Activated naive CD4-positive, alpha-beta T cell treated with anti-CD3 and anti-CD28 coated beads, Interleukin-2, amount 50 U/mL, for 24 hours (primary cell): ENCODE measurements around the gene PTPRD.

Experiments
- H3K27ac Mint-ChIP-seq: one replicate; pipeline ENCODE4 v1.8.0; 2021; ENCODE audit warnings: mild to moderate bottlenecking, mixed read lengths
- H3K27me3 Mint-ChIP-seq: one replicate; pipeline ENCODE4 v1.8.0; 2021; ENCODE audit warnings: mixed read lengths
- H3K36me3 Mint-ChIP-seq: one replicate; pipeline ENCODE4 v1.8.0; 2021; ENCODE audit warnings: mixed read lengths
- H3K4me1 Mint-ChIP-seq: one replicate; pipeline ENCODE4 v1.8.0; 2021; ENCODE audit warnings: mixed read lengths
- H3K4me3 Mint-ChIP-seq: one replicate; pipeline ENCODE4 v1.8.0; 2021; ENCODE audit warnings: mild to moderate bottlenecking, mixed read lengths
- H3K9me3 Mint-ChIP-seq: one replicate; pipeline ENCODE4 v1.8.0; 2021; ENCODE audit warnings: mixed read lengths

The PTPRD gene

DNA sequence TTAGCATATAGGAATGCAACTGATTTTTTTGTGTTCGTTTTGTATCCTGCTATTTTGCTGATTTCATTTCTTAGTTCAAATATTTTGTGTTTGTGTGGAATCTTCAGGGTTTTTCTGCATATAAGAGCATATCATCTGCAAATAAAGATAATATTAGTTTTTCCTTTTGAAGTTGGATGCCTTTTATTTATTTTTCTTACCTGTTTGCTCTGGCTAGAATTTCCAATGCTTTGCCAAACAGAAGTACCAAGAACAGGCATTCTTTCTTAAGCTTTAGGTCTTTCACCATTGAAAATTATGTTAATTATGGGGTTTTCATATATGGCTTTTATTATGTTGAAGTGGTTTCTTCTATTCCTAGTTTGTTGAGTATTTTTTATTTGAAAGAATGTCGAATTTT lies 2308.1 kb downstream of the PTPRD start:
- H3K4me1 Mint-ChIP-seq: no peaks in the 10 kb centered on the region
- H3K27ac Mint-ChIP-seq: no peak overlapping the region
- H3K4me3 Mint-ChIP-seq: no peak overlapping the region
- H3K36me3 Mint-ChIP-seq: peaks cover 5% of the 10 kb centered on the region
- peaks cover 27% of the 10 kb centered on the region for H3K9me3 Mint-ChIP-seq
- peaks cover 9% of the 10 kb centered on the region for H3K27me3 Mint-ChIP-seq

DNA sequence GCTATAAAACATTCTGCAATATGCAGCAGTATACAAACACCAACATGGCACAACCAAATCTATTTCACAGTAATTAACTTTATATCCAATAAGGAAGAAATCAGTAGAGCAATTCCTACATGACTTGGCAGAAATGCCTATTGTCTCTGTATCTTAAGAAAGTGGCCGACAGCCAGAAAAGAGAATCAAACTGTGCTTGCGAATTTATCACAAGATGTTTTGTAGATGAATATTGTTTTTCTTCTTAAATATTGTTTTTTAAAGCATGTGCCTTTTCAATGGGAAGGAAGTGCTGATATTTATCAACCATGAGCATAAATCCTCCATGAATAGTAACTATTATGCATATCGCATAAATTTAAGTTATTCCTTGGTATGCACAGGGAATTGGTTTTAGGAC lies 2311.5 kb downstream of the PTPRD start:
- Mint-ChIP-seq H3K36me3 (no peaks in the 10 kb centered on the region), H3K9me3 (no peaks in the 10 kb centered on the region), H3K4me3 (no peak overlapping the region), H3K27me3 (peaks cover 1% of the 10 kb centered on the region), H3K27ac (no peak overlapping the region), H3K4me1 (no peaks in the 10 kb centered on the region)

DNA sequence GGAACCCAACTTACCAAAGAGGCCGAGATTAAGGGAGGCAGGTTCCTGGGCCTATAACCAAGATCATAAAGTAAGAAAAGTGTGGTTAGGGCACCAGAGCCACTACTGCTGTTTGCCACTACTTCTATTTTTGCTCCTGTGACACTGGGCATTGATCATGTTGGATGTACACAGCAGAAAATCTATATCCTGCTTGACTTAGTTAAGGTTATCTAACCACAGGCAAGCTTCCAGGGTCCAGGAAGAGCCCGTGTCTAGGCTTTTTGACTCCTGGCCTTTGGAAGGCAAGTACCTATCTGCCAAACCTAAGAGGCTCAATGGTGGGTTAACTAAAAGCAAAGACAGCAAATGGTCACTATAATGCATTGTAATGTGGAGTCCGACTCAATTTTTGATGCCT lies 2315.8 kb downstream of the PTPRD start:
- Mint-ChIP-seq H3K4me3 (no peak overlapping the region), H3K4me1 (no peaks in the 10 kb centered on the region), H3K36me3 (no peaks in the 10 kb centered on the region), H3K9me3 (no peaks in the 10 kb centered on the region), H3K27ac (no peak overlapping the region), H3K27me3 (no peaks in the 10 kb centered on the region)

DNA sequence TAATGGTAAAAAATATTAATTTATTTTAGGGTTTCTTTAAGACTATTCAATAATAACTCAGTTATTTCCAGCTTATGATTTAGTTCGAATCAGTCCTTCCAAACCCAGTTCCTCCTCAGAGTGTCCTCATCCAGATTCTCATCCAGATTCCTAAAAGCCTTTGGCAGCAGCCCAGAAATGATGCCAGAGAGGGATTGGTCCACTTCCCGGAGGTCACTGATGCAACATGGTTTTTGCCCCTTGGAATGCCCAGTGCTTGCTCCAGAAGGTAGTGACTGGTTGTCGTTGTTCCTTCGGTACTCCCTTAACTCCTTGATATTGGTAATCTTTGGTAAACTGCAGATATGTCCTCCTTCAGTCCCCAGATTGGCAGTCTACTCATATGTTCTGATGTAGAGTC lies 2320.1 kb downstream of the PTPRD start:
- no peak overlapping the region for H3K4me3 Mint-ChIP-seq

DNA sequence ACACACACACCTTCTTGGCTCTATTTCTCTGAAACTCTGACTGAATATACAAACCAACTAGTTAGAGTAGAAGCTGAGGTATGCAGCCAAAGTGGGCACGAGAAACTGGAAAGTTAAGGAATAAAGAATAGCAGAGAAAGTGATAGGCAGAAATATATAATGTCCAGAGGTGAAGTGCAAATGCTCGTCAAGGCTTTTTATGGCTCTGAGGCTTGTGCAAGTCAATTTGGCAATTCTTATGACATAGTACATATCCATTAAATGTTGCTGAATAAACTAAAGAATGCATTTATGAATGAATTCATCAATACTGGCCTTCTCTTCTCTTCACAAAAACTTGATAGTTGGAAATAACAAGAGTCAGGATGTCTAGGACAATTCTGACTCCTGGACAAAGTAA lies 2323.1 kb downstream of the PTPRD start:
- Mint-ChIP-seq H3K36me3 (no peaks in the 10 kb centered on the region), H3K9me3 (no peaks in the 10 kb centered on the region), H3K4me3 (no peak overlapping the region), H3K27ac (no peak overlapping the region), H3K4me1 (no peaks in the 10 kb centered on the region), H3K27me3 (peaks cover 2% of the 10 kb centered on the region)

More for the DNA sequence above, 2320.1 kb downstream of the PTPRD start:
- Mint-ChIP-seq H3K4me1 (no peaks in the 10 kb centered on the region), H3K36me3 (no peaks in the 10 kb centered on the region), H3K27me3 (no peaks in the 10 kb centered on the region), H3K27ac (no peak overlapping the region), H3K9me3 (no peaks in the 10 kb centered on the region)

DNA sequence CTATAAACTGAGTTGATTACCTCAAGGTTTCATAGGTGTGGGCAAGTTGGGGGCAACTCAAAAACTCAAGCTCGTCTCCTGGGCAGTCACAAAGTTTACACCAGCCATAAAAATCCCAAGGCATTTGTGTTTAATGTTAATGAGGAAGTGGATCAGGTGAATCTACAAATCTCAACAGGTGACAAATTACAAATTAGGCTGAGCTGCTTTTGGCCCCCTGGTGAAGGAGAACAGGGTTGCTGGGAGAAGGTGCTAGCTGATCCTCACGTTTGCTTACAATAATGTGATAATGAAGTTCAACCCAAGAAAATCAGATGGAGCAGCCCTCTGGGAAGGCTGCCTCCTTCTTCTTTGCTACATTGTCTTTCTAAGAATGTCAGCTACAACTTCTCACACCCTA lies 2324.8 kb downstream of the PTPRD start:
- Mint-ChIP-seq H3K27ac (no peak overlapping the region), H3K9me3 (no peaks in the 10 kb centered on the region), H3K36me3 (no peaks in the 10 kb centered on the region), H3K4me3 (no peak overlapping the region), H3K27me3 (peaks cover 2% of the 10 kb centered on the region), H3K4me1 (no peaks in the 10 kb centered on the region)

DNA sequence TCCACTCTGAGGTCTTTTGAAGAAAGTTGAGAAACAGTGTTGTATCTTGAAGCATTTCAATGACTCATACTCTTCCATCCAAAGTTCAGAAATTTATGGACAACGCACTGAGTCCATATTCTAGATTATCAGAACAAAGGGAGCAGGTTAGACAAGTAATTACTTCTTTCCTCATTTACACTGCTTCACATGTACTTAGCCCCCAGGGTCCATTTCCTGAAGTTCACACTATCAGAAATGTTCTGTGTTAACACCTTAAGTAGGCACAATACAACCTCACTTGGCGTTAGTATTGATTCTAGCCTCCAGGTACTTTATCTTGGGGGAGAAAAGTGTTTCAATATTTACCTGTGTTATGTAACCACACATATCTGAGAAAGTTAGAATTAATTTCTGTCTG lies 2325.3 kb downstream of the PTPRD start:
- Mint-ChIP-seq H3K27me3 (peaks cover 2% of the 10 kb centered on the region), H3K4me3 (no peak overlapping the region), H3K9me3 (no peaks in the 10 kb centered on the region), H3K27ac (no peak overlapping the region), H3K4me1 (no peaks in the 10 kb centered on the region), H3K36me3 (no peaks in the 10 kb centered on the region)

DNA sequence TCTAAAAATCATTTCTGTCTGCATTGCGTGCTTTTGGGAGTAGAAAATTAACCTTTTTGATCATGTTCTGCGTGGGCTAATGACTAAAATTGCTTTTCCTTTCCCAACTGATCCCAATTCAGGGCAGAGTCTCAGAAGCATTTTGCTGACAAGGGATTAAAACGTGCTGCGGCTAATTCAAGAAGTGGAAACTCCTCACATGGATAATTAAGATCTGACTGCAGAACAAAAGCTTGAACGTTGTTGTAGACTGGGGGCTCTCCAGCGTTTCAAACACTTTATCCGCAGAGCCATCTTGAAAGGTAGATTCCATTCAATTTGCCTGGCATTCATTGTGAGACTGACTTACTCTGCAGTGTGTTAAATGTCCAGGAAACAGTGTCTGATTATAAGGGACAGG lies 2327.9 kb downstream of the PTPRD start:
- H3K36me3 Mint-ChIP-seq: no peaks in the 10 kb centered on the region
- no peak overlapping the region for H3K4me3 Mint-ChIP-seq
- no peak overlapping the region for H3K27ac Mint-ChIP-seq
- no peaks in the 10 kb centered on the region for H3K4me1 Mint-ChIP-seq
- H3K9me3 Mint-ChIP-seq: no peaks in the 10 kb centered on the region
- peaks cover 2% of the 10 kb centered on the region for H3K27me3 Mint-ChIP-seq

DNA sequence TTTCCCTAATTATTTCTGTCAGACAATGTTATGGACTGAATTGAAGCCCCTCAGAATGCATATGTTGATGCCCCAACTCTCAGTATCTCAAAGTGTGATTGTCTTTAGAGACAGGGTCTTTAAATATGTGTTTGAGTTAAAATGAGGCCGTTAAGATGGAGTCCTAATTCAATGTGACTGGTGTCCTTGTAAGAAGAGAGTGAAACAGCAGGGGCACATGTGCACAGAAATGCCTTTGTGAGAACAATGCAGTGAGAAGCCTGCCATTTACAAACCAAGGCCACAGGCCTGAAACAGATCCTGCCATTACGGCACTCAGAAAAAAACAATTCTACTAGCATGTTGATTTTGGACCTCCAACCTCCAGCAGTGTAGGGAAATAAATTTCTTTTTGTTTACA lies 2330.3 kb downstream of the PTPRD start:
- H3K4me1 Mint-ChIP-seq: no peaks in the 10 kb centered on the region
- no peaks in the 10 kb centered on the region for H3K9me3 Mint-ChIP-seq
- no peak overlapping the region for H3K4me3 Mint-ChIP-seq
- peaks cover 2% of the 10 kb centered on the region for H3K27me3 Mint-ChIP-seq
- H3K36me3 Mint-ChIP-seq: no peaks in the 10 kb centered on the region
- H3K27ac Mint-ChIP-seq: no peak overlapping the region

DNA sequence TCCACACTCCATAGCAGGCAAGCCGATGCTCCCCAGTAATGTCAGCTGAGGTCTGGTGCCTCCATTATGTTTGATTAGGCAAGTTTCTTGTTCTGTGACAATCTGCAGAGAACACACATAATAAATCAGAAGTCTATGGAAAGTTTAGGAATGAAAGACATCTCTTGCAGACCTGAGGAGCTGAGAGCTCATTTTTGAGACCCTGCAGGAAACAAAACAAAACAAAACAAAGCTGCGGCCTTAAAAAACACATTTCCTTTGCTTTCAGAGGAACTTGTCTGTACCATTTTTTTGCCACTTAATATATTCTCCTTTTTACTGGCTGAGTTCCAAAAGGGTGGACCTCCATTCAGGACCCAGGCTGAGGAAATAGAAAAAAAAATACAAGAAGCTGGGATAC lies 2332.0 kb downstream of the PTPRD start:
- Mint-ChIP-seq H3K9me3 (no peaks in the 10 kb centered on the region), H3K27me3 (no peaks in the 10 kb centered on the region), H3K4me1 (no peaks in the 10 kb centered on the region), H3K27ac (no peak overlapping the region), H3K4me3 (no peak overlapping the region), H3K36me3 (no peaks in the 10 kb centered on the region)

DNA sequence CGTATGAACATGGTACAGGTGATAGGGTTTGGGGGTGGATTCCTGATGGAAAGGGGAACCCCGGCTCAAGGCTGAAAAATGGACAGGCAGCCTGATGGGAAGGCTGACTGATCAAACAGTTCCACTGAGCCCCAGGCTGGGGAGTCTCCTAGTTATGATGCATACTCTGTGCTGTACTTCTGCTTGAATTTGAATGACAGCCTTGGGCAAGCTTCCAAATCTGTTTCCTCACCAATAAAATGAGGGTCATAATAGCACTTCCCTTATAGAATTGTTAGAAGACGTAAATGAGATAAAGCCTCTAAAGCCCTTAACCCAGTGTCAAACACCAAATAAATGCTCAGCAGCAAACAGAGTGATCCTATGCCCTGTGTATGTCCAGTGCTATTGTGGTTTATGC lies 2334.8 kb downstream of the PTPRD start:
- Mint-ChIP-seq H3K4me1 (no peaks in the 10 kb centered on the region), H3K4me3 (no peak overlapping the region), H3K36me3 (no peaks in the 10 kb centered on the region), H3K27ac (no peak overlapping the region), H3K9me3 (no peaks in the 10 kb centered on the region), H3K27me3 (no peaks in the 10 kb centered on the region)

DNA sequence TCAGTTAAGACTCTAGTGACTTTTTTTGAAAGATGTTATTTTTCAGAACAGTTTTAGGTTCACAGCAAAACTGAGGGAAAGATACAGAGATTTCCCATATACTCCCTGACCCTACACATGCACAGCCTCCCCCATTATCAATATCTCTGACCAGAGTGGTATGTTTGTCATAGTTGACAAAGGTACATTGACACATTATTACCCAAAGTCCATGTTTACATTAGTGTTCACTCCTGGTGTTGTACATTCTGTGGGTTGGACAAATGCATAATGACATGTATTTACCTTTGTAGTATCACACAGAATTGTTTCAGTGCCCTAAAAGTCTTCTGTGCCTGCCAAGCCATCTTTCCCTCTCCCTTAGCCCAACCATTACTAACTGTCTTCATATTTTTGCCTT lies 2342.6 kb downstream of the PTPRD start:
- Mint-ChIP-seq H3K27me3 (peaks cover 3% of the 10 kb centered on the region), H3K4me1 (no peaks in the 10 kb centered on the region), H3K36me3 (no peaks in the 10 kb centered on the region), H3K4me3 (no peak overlapping the region), H3K9me3 (no peaks in the 10 kb centered on the region), H3K27ac (no peak overlapping the region)

DNA sequence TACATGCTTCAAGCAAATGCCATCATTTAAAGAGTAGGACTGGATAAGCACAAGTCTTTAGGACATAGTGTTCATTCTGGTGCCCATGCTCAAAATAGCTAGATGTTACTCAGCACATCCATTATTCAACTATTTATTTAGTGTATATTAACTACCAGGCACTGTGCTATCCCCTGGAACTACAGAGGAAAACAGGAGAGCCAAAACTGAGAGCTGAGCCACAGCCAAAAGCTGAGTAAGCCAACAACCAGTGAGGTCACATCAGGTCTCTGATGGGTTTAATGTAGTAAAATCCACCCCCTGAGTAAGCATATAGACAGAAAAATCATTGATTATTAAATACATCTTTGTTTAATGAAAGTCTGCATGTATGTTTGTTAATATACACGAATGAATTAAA lies 2343.9 kb downstream of the PTPRD start:
- Mint-ChIP-seq H3K27ac (no peak overlapping the region), H3K36me3 (no peaks in the 10 kb centered on the region), H3K27me3 (peaks cover 3% of the 10 kb centered on the region), H3K9me3 (no peaks in the 10 kb centered on the region), H3K4me1 (no peaks in the 10 kb centered on the region), H3K4me3 (no peak overlapping the region)

DNA sequence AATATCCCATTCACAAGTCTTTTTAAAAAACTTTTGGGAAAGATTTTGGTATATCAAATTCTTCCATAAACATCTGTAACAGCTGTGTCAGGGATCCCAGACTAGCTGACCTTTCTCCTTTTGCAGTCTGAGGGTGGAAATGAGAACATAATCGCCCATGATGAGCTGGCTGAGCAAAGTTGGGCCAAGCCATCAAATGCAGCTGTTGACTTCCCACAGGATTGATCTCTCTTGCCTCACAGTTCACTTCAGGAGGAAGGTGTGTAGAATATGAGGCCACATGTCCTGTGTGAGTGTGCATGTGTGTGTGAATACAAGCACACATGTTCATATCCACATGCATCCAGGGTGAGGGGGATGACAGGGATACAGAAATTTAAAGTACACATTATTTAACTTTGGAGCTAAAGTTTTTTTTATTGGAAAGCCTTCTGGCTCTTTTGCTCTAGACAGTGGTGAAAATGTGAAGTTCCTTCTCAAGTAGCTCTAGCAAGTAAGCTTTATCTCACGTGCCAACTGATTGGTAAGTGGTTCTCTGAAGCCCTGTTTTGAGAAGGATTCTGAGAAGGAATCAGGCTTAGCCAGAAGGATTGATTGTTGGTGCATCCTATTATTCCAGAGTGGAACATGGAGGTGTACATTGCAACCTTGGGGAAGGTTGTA lies 2344.5 kb downstream of the PTPRD start:
- Mint-ChIP-seq H3K4me3 (no peak overlapping the region), H3K9me3 (no peaks in the 10 kb centered on the region), H3K36me3 (no peaks in the 10 kb centered on the region), H3K4me1 (no peaks in the 10 kb centered on the region), H3K27me3 (peaks cover 3% of the 10 kb centered on the region), H3K27ac (no peak overlapping the region)

DNA sequence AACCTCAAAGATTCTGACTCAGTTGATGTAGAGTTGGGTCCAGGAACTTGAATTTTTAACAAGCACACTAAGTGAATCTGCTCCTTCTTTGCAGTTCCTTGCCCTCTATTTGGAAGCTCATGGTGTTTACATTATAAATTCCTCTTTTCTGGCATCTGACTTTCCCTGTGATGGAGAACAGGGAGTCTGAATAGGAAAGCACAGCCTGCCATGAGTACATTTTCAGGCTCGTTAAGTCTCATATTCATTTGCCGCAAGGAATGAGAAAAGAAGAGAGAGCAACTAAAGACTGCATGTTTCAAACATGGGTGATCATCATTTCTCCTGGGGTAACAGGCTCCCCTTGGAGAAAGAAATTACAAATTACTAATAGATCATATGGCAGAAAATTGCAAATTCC lies 2345.2 kb downstream of the PTPRD start:
- H3K4me1 Mint-ChIP-seq: no peaks in the 10 kb centered on the region
- H3K36me3 Mint-ChIP-seq: no peaks in the 10 kb centered on the region
- no peak overlapping the region for H3K4me3 Mint-ChIP-seq
- H3K9me3 Mint-ChIP-seq: no peaks in the 10 kb centered on the region
- H3K27ac Mint-ChIP-seq: no peak overlapping the region
- peaks cover 3% of the 10 kb centered on the region for H3K27me3 Mint-ChIP-seq

DNA sequence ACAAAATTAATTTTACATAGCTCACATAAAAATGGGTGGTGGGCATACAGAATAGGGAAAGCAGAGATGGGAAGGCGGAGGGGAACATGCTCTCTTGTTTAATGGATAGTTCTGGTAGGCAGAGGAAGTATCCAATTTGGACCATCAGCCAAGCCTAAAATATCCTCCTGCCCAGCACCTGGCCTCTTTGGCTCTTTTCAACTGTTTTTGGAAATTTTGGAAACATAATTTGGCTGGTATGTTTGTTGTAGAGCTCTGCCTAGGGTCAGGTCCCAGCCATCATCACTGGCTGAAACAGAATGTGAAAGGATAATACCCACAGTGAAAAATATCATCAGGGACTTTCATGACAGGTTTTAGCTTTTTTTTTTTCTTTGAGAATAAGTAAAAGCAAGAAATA lies 2345.9 kb downstream of the PTPRD start:
- no peaks in the 10 kb centered on the region for H3K9me3 Mint-ChIP-seq
- H3K36me3 Mint-ChIP-seq: no peaks in the 10 kb centered on the region
- no peaks in the 10 kb centered on the region for H3K4me1 Mint-ChIP-seq
- H3K4me3 Mint-ChIP-seq: no peak overlapping the region
- H3K27ac Mint-ChIP-seq: no peak overlapping the region
- peaks cover 3% of the 10 kb centered on the region for H3K27me3 Mint-ChIP-seq

DNA sequence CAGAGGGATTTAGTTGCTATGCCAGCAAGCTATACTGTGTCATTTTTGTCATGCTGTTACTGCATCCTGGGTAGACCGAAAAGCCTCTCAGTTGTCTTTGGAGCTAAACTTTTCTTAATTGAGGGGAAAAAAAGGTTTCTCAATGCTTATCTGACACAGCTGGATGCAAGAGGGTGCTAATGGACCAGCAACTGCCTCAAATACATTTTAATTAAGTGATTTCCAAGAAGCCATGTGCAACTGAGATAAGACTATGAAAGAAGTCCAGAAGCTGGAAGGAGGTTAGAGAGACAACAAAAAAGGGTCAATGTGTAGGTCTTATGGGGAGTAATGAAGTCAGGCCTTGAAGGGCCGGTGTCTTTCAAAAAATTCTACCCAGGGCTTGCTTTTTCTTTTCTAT lies 2347.5 kb downstream of the PTPRD start:
- H3K27me3 Mint-ChIP-seq: no peaks in the 10 kb centered on the region
- no peak overlapping the region for H3K4me3 Mint-ChIP-seq
- H3K9me3 Mint-ChIP-seq: no peaks in the 10 kb centered on the region
- H3K36me3 Mint-ChIP-seq: no peaks in the 10 kb centered on the region
- no peaks in the 10 kb centered on the region for H3K4me1 Mint-ChIP-seq
- H3K27ac Mint-ChIP-seq: no peak overlapping the region
